ENCODE data around the gene ZP2. TPM values are rescaled to one million over a fixed set of nuclear protein-coding genes. Genes with fewer than 3 reads are reported as not detected.

The ZP2 gene
- total RNA-seq, 5 donors from 2014 or later (not counting 1 experiment from before 2014, with no cell fraction given) = not detected

DNA sequence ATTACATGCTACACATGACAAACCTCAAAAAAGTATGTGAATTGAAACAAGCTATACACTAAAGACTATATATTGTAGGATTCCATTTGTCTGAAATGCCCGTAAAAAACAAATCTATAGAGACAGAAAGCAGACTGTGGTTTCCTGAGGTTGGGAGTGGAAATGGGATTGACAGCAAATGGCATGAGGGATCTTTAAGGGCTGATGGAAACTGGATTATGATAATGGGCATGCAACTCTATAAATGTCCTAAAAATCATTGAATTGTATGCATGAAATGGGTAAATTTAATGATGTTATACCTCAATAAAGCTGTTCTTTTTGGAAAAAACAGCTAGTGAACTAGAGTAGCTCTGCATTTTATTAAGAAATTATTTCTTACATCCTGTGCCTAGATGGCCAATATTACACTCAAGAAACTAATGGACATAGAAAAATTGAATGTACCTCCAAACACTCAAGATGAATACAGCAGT is 21.7 kb upstream of the ZP2 start:
- no peak for ATAC-seq (replicated peaks in 1 of 4)
- Mint-ChIP-seq H3K4me3 (no peak overlapping the region), H3K4me1 (no peaks in the 10 kb centered on the region), H3K27ac (no peak overlapping the region), H3K9me3 (no peaks in the 10 kb centered on the region), H3K27me3 (peaks cover 28 to 35% of the 10 kb centered on the region in 2 donors), H3K36me3 (no peaks in the 10 kb centered on the region)
- DNase-seq = no peak
- ChIA-PET POLR2A (no interaction called here), CTCF (no interaction called here)
- Histone ChIP-seq H3K27ac (ENCODE audit: low read length) (no peak overlapping the region), H3K36me3 (ENCODE audit: control insufficient read depth in 2 of 2, extremely low read depth in 1 of 2, insufficient read depth in 1 of 2, low read length in 1 of 2) (no peaks in the 10 kb centered on the region), H3K4me3 (ENCODE audit: control insufficient read depth in 1 of 2, extremely low read depth in 1 of 2, low read length in 1 of 2) (no peak overlapping the region), H3K27me3 (replicated peaks in 1 of 2; ENCODE audit: control insufficient read depth in 2 of 2, extremely low read depth in 1 of 2, insufficient read depth in 2 of 2, low read length in 1 of 2) (peaks cover 0 to 6% of the 10 kb centered on the region in 2 experiments), H3K9me3 (no peaks in the 10 kb centered on the region), H3K4me1 (ENCODE audit: control insufficient read depth in 1 of 2, extremely low read depth in 1 of 2, insufficient read depth in 2 of 2, low read length in 2 of 2) (no peaks in the 10 kb centered on the region)
- WGBS (ENCODE audit: insufficient coverage) = no CpG with 5 or more reads among the region's 1 CpG

DNA sequence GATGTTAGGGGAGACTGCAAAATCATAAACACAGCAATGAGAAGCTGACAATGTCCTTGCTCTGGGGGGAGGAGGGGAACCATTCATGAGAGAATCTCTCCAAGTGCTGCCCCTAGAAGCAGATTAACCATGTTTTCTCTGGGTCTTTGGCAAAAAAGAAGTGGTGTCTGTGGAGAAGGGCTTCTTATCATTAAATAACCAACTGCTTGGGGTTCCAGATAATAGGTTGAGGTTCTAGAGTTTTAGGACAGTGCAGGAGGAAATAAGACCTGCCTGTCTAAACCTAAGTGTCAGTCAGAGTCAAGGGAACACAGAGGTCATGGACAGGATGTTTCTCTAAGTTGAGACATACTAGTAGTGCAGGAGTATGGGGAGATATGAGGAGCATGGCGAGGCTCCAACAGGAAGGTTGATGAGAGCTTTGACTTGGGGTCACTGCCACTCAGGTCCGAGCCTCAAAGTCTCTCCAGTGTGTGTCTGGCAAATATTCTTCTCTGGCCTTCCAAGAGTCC is 17.0 kb upstream of the ZP2 start:
- Histone ChIP-seq H3K27ac (ENCODE audit: low read length) (no peak overlapping the region), H3K9me3 (no peaks in the 10 kb centered on the region), H3K36me3 (ENCODE audit: control insufficient read depth in 2 of 2, extremely low read depth in 1 of 2, insufficient read depth in 1 of 2, low read length in 1 of 2) (no peaks in the 10 kb centered on the region), H3K4me1 (ENCODE audit: control insufficient read depth in 1 of 2, extremely low read depth in 1 of 2, insufficient read depth in 2 of 2, low read length in 2 of 2) (no peaks in the 10 kb centered on the region), H3K4me3 (ENCODE audit: control insufficient read depth in 1 of 2, extremely low read depth in 1 of 2, low read length in 1 of 2) (no peak overlapping the region), H3K27me3 (replicated peaks in 1 of 2; ENCODE audit: control insufficient read depth in 2 of 2, extremely low read depth in 1 of 2, insufficient read depth in 2 of 2, low read length in 1 of 2) (peaks cover 2 to 6% of the 10 kb centered on the region in 2 experiments)
- no peak for DNase-seq
- H3K9me3 Mint-ChIP-seq = no peaks in the 10 kb centered on the region
- no peak overlapping the region for H3K4me3 Mint-ChIP-seq
- CTCF ChIA-PET = no interaction called here
- 86% methylated on average over 1 of the region's 2 CpGs for WGBS (ENCODE audit: insufficient coverage)
- no peak for ATAC-seq (replicated peaks in 1 of 4)
- H3K4me1 Mint-ChIP-seq = peaks cover 0 to 5% (median 0%) of the 10 kb centered on the region in 3 donors
- no peak overlapping the region for H3K27ac Mint-ChIP-seq
- POLR2A ChIA-PET = no interaction called here
- no peaks in the 10 kb centered on the region for H3K36me3 Mint-ChIP-seq
- H3K27me3 Mint-ChIP-seq = peaks cover 33 to 45% of the 10 kb centered on the region in 2 donors

DNA sequence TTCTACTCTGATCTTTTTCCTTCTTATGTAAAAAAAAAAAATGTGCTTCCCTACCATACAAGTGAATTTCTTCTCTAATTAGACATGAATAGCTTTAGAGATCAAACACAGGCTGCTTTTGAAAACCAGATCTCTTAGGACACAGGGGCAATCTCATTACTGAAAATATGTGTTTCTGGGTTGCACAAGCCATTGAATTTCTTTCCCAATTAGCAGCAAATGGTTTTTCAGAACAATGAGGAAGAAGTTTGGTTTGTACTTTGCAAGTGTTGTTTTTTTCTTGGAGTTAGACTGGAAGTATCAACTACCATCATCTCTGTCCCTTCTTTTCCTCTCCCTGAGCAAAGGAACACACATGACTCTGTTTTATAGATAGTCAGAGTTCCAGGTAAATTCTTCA is 16.5 kb upstream of the ZP2 start:
- H3K9me3 Mint-ChIP-seq = no peaks in the 10 kb centered on the region
- no peak for ATAC-seq (replicated peaks in 1 of 4)
- no peak overlapping the region for H3K4me3 Mint-ChIP-seq
- H3K4me1 ChIP-seq (ENCODE audit: control insufficient read depth in 1 of 2, extremely low read depth in 1 of 2, insufficient read depth in 2 of 2, low read length in 2 of 2) = no peaks in the 10 kb centered on the region
- CTCF ChIA-PET = no interaction called here
- POLR2A ChIA-PET = no interaction called here
- no peak overlapping the region for H3K27ac ChIP-seq (ENCODE audit: low read length)
- no peaks in the 10 kb centered on the region for H3K36me3 Mint-ChIP-seq
- DNase-seq = no peak
- no peaks in the 10 kb centered on the region for H3K9me3 ChIP-seq
- no peak overlapping the region for H3K4me3 ChIP-seq (ENCODE audit: control insufficient read depth in 1 of 2, extremely low read depth in 1 of 2, low read length in 1 of 2)
- H3K36me3 ChIP-seq (ENCODE audit: control insufficient read depth in 2 of 2, extremely low read depth in 1 of 2, insufficient read depth in 1 of 2, low read length in 1 of 2) = no peaks in the 10 kb centered on the region
- H3K4me1 Mint-ChIP-seq = peaks cover 0 to 5% (median 0%) of the 10 kb centered on the region in 3 donors
- H3K27ac Mint-ChIP-seq = no peak overlapping the region
- H3K27me3 ChIP-seq (replicated peaks in 1 of 2; ENCODE audit: control insufficient read depth in 2 of 2, extremely low read depth in 1 of 2, insufficient read depth in 2 of 2, low read length in 1 of 2) = peaks cover 4 to 10% of the 10 kb centered on the region in 2 experiments
- peaks cover 32 to 45% of the 10 kb centered on the region in 2 donors for H3K27me3 Mint-ChIP-seq

DNA sequence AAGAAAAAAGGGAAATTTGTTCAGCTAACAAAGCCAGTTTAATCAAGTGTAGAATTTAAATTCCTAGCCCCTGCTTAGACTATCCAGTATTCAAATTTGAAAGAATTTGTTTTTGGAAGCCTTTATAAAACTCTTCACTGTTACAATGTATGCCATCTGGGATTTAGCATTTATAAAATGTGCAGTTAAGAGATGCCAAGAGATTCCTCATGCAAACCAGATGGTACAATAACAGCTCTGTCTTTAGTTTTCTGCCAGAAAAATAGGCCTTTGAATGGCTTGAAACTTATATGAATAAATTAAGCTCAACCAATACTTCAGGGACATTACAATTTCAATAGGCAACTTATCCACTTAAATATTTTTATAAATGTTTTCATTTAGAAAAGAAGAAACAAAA is 15.4 kb upstream of the ZP2 start:
- ChIA-PET CTCF (no interaction called here), POLR2A (interaction anchor here in 1 of 2 donors (0.6 kb wide), 1 partner anchor 99 kb away, joined by 3 read pairs; no protein-coding TSS in a partner anchor)
- ATAC-seq (replicated peaks in 1 of 4) = no peak
- no peaks in the 10 kb centered on the region for H3K9me3 Mint-ChIP-seq
- Histone ChIP-seq H3K36me3 (ENCODE audit: control insufficient read depth in 2 of 2, extremely low read depth in 1 of 2, insufficient read depth in 1 of 2, low read length in 1 of 2) (no peaks in the 10 kb centered on the region), H3K9me3 (no peaks in the 10 kb centered on the region), H3K27ac (ENCODE audit: low read length) (no peak overlapping the region), H3K4me3 (ENCODE audit: control insufficient read depth in 1 of 2, extremely low read depth in 1 of 2, low read length in 1 of 2) (no peak overlapping the region), H3K4me1 (ENCODE audit: control insufficient read depth in 1 of 2, extremely low read depth in 1 of 2, insufficient read depth in 2 of 2, low read length in 2 of 2) (no peaks in the 10 kb centered on the region), H3K27me3 (replicated peaks in 1 of 2; ENCODE audit: control insufficient read depth in 2 of 2, extremely low read depth in 1 of 2, insufficient read depth in 2 of 2, low read length in 1 of 2) (peaks cover 6 to 10% of the 10 kb centered on the region in 2 experiments)
- peaks cover 33 to 43% of the 10 kb centered on the region in 2 donors for H3K27me3 Mint-ChIP-seq
- H3K27ac Mint-ChIP-seq = no peak overlapping the region
- no peaks in the 10 kb centered on the region for H3K36me3 Mint-ChIP-seq
- no peak overlapping the region for H3K4me3 Mint-ChIP-seq
- H3K4me1 Mint-ChIP-seq = peaks cover 0 to 5% (median 0%) of the 10 kb centered on the region in 3 donors
- DNase-seq = no peak

DNA sequence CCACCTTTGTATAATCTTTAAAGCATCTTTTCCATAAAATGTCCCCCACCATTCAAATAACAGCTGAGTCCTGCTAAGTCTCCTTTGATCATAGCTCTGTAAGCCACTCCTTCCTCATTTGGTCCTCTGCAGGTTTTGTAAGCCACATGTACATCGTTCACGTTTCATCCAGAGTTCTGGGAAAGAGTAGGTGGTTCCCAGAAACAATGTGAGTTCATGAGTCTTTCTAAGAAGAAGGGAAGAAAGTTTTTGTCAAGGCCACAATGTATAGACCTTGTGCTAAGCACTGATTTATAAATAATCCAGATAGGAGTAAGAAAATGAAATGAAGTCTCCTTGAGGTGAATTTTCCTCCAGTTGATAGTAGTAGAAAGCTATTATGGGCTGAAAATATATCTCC is 13.4 kb upstream of the ZP2 start:
- POLR2A ChIA-PET = no interaction called here
- ATAC-seq (replicated peaks in 1 of 4) (no peak), DNase-seq (no peak)
- H3K9me3 ChIP-seq = no peaks in the 10 kb centered on the region
- peaks cover 7% of the 10 kb centered on the region in 2 experiments for H3K27me3 ChIP-seq (replicated peaks in 1 of 2; ENCODE audit: control insufficient read depth in 2 of 2, extremely low read depth in 1 of 2, insufficient read depth in 2 of 2, low read length in 1 of 2)
- H3K36me3 Mint-ChIP-seq = no peaks in the 10 kb centered on the region
- peaks cover 0 to 5% (median 0%) of the 10 kb centered on the region in 3 donors for H3K4me1 Mint-ChIP-seq
- H3K4me3 ChIP-seq (ENCODE audit: control insufficient read depth in 1 of 2, extremely low read depth in 1 of 2, low read length in 1 of 2) = no peak overlapping the region
- no peak overlapping the region for H3K27ac ChIP-seq (ENCODE audit: low read length)
- H3K27me3 Mint-ChIP-seq = peaks cover 33 to 45% of the 10 kb centered on the region in 2 donors
- H3K4me3 Mint-ChIP-seq = no peak overlapping the region
- no peak overlapping the region for H3K27ac Mint-ChIP-seq
- no peaks in the 10 kb centered on the region for H3K36me3 ChIP-seq (ENCODE audit: control insufficient read depth in 2 of 2, extremely low read depth in 1 of 2, insufficient read depth in 1 of 2, low read length in 1 of 2)
- no peaks in the 10 kb centered on the region for H3K4me1 ChIP-seq (ENCODE audit: control insufficient read depth in 1 of 2, extremely low read depth in 1 of 2, insufficient read depth in 2 of 2, low read length in 2 of 2)
- no CpG with 5 or more reads among the region's 2 CpGs for WGBS (ENCODE audit: insufficient coverage)
- H3K9me3 Mint-ChIP-seq = no peaks in the 10 kb centered on the region
- CTCF ChIA-PET = no interaction called here

DNA sequence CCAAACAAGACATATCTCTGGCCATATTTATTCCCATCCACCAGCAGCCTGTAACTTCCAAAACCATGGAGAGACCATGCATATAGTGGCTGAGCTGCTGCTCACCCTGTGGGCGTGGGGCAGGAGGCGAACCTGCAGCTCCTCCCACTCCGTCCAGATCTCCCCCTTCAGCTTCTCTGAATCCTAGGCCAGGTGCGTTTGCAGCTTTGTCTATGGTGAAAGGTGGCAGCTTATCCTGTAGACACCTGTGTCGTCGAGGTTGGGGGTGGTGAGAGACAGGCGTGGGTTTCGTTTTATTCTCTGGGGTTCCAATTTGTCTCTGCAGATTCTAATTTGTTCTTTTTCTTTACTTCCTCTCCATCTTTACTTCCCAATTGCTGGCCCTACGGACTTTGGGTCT is 12.4 kb upstream of the ZP2 start:
- peaks cover 7 to 10% of the 10 kb centered on the region in 2 experiments for H3K27me3 ChIP-seq (replicated peaks in 1 of 2; ENCODE audit: control insufficient read depth in 2 of 2, extremely low read depth in 1 of 2, insufficient read depth in 2 of 2, low read length in 1 of 2)
- Mint-ChIP-seq H3K27ac (no peak overlapping the region), H3K4me1 (peaks cover 0 to 5% (median 0%) of the 10 kb centered on the region in 3 donors), H3K4me3 (no peak overlapping the region), H3K36me3 (no peaks in the 10 kb centered on the region), H3K27me3 (peaks cover 32 to 42% of the 10 kb centered on the region in 2 donors), H3K9me3 (no peaks in the 10 kb centered on the region)
- no peaks in the 10 kb centered on the region for H3K4me1 ChIP-seq (ENCODE audit: control insufficient read depth in 1 of 2, extremely low read depth in 1 of 2, insufficient read depth in 2 of 2, low read length in 2 of 2)
- ATAC-seq (replicated peaks in 1 of 4) (no peak), DNase-seq (no peak)
- POLR2A ChIA-PET = no interaction called here
- CTCF ChIA-PET = interaction anchor here in 1 of 2 donors (0.6 kb wide), 1 partner anchor 138 kb away, joined by 6 read pairs; no protein-coding TSS in a partner anchor
- no peak overlapping the region for H3K4me3 ChIP-seq (ENCODE audit: control insufficient read depth in 1 of 2, extremely low read depth in 1 of 2, low read length in 1 of 2)
- 56% methylated on average over 1 of the region's 9 CpGs for WGBS (ENCODE audit: insufficient coverage)
- H3K36me3 ChIP-seq (ENCODE audit: control insufficient read depth in 2 of 2, extremely low read depth in 1 of 2, insufficient read depth in 1 of 2, low read length in 1 of 2) = no peaks in the 10 kb centered on the region
- no peak overlapping the region for H3K27ac ChIP-seq (ENCODE audit: low read length)
- H3K9me3 ChIP-seq = no peaks in the 10 kb centered on the region

Data from T-cell (primary cell).